WI38 (cell line): ENCODE measurements around the gene OR5M8.

ENCODE experiments used
- H3K4me3 ChIP-seq: 2 replicates; pipeline ENCODE4 v1.5.1; 2011; ENCODE audit warnings: low read depth, mild to moderate bottlenecking, control low read depth, low read length
- CTCF ChIP-seq: IDR thresholded peaks from 2 replicates; pipeline ENCODE4 v1.5.1; 2012; ENCODE audit warnings: low read depth, mild to moderate bottlenecking, control low read depth, low read length

The OR5M8 gene

GRCh38 chr11:56491270-56491669, at the start of gene OR5M8:
TSS of gene OR5M8 (minus strand) at chr11:56491370. CDS start at chr11:56491370, 0 bp downstream.
- no peak within 1 kb of the TSS for H3K4me3 ChIP-seq
- no peak for TF ChIP-seq CTCF

- no peak overlapping the region for H3K4me3 ChIP-seq
- no peak for TF ChIP-seq CTCF
Measured at GRCh38 chr11:56533054-56533740, 42.0 kb upstream of the OR5M8 start.

GRCh38 chr11:56531856-56532255, 40.7 kb upstream of the OR5M8 start:
- no peak overlapping the region for H3K4me3 ChIP-seq
- TF ChIP-seq CTCF: no peak

- no peak overlapping the region for H3K4me3 ChIP-seq
- TF ChIP-seq CTCF: no peak
Measured at GRCh38 chr11:56522008-56522407, 30.8 kb upstream of the OR5M8 start.

- H3K4me3 ChIP-seq: no peak overlapping the region
- no peak for TF ChIP-seq CTCF
Measured at GRCh38 chr11:56513280-56513679, 22.1 kb upstream of the OR5M8 start.

- H3K4me3 ChIP-seq: no peak overlapping the region
- no peak for TF ChIP-seq CTCF
Measured at GRCh38 chr11:56509439-56509838, 18.3 kb upstream of the OR5M8 start.

GRCh38 chr11:56497010-56497409, 5.8 kb upstream of the OR5M8 start:
- H3K4me3 ChIP-seq: no peak overlapping the region
- no peak for TF ChIP-seq CTCF
